Measurements from ENCODE around the gene ANAPC2. TPM values are rescaled to one million over a fixed set of nuclear protein-coding genes. Genes with fewer than 3 reads are reported as not detected.

Gene ANAPC2
- total RNA-seq, 1 donor from 2014 or later = 39.2 TPM

DNA sequence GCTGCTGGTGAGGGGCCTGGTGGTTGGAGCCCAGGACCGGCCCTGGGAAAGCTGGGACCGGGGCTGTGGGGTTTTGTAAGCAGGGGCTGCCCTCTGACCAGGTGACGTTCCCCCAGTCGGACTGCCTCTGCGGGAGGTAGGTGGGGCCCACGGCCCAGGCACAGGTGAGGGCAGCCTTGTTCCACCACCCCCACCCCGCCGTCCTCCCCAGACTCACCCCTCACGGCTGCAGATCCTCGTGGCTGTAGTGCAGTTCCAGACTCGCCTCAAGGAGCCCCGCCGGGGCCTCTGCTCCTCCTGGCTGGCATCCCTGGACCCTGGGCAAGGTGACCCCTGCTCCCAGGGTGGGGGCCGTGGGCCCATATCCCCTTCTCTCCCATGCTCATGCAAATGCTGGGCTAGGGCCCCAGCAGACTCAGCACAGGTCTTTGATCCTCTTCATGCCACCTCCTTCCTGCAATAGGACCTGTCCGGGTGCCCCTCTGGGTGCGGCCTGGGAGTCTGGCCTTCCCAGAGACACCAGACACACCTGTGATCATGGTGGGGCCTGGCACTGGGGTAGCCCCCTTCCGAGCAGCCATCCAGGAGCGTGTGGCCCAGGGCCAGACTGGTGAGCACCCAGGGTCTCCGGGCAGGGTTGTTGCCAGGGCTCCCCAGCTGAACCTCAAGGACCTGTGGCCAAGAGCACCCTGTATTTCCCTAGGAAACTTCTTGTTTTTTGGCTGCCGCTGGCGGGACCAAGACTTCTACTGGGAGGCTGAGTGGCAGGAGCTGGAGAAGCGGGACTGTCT lies 27.0 kb upstream of the ANAPC2 start:
- Mint-ChIP-seq H3K4me1 (ENCODE audit: low read depth, unreplicated experiment) (peaks cover 6% of the 10 kb centered on the region), H3K4me3 (ENCODE audit: unreplicated experiment) (no peak overlapping the region), H3K9me3 (ENCODE audit: unreplicated experiment) (no peaks in the 10 kb centered on the region), H3K27me3 (ENCODE audit: low read depth, unreplicated experiment) (no peaks in the 10 kb centered on the region), H3K36me3 (ENCODE audit: low read depth, unreplicated experiment) (peaks cover 5% of the 10 kb centered on the region), H3K27ac (ENCODE audit: unreplicated experiment) (no peak overlapping the region)
- FAIRE-seq = no peak
- no peak overlapping the region for H3K4me3 ChIP-seq (ENCODE audit: insufficient read depth, low read depth, low read length)
- H3K79me2 ChIP-seq (ENCODE audit: insufficient read depth, low read length) = no peaks in the 10 kb centered on the region
- peaks cover 8% of the 10 kb centered on the region for H4K20me1 ChIP-seq (ENCODE audit: insufficient read depth, low read length)
- no peak overlapping the region for H2AFZ ChIP-seq (ENCODE audit: low read depth, low read length)
- TF ChIP-seq, protein P1, sequence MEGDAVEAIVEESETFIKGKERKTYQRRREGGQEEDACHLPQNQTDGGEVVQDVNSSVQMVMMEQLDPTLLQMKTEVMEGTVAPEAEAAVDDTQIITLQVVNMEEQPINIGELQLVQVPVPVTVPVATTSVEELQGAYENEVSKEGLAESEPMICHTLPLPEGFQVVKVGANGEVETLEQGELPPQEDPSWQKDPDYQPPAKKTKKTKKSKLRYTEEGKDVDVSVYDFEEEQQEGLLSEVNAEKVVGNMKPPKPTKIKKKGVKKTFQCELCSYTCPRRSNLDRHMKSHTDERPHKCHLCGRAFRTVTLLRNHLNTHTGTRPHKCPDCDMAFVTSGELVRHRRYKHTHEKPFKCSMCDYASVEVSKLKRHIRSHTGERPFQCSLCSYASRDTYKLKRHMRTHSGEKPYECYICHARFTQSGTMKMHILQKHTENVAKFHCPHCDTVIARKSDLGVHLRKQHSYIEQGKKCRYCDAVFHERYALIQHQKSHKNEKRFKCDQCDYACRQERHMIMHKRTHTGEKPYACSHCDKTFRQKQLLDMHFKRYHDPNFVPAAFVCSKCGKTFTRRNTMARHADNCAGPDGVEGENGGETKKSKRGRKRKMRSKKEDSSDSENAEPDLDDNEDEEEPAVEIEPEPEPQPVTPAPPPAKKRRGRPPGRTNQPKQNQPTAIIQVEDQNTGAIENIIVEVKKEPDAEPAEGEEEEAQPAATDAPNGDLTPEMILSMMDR (IDR thresholded peaks at IDR 0.05; ENCODE audit: insufficient read depth, low read depth, low read length) = no peak
- TF ChIP-seq EZH2 (IDR thresholded peaks at IDR 0.05; ENCODE audit: insufficient read depth, low read length) = no peak
- H3K36me3 ChIP-seq (ENCODE audit: insufficient read depth, low read length) = no peaks in the 10 kb centered on the region
- peaks cover 9% of the 10 kb centered on the region for H3K4me1 ChIP-seq (ENCODE audit: insufficient read depth, low read length)
- no peaks in the 10 kb centered on the region for H3K27me3 ChIP-seq (ENCODE audit: insufficient read depth, low read length)
- no peak for DNase-seq (ENCODE audit: low read depth)
- H3K4me2 ChIP-seq (ENCODE audit: low read length) = no peak overlapping the region
- H3K27ac ChIP-seq (ENCODE audit: low read depth, low read length) = no peak overlapping the region
- no peaks in the 10 kb centered on the region for H3K9me3 ChIP-seq (ENCODE audit: insufficient read depth, low read depth, low read length)
- no peak overlapping the region for H3K9ac ChIP-seq (ENCODE audit: low read length)

DNA sequence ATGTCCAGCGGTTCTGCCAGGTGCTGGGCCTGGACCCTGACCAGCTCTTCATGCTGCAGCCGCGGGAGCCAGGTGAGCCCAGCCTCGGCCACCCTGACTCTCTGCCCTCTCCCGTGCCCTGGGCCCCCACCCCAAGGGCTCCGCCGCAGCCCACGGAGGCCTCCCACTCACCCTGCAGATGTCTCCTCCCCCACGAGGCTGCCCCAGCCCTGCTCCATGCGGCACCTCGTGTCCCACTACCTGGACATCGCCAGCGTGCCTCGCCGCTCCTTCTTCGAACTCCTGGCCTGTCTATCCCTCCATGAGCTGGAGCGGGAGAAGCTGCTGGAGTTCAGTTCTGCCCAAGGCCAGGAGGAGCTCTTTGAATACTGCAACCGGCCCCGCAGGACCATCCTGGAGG lies 26.3 kb upstream of the ANAPC2 start:
- H3K4me1 Mint-ChIP-seq (ENCODE audit: low read depth, unreplicated experiment) = peaks cover 6% of the 10 kb centered on the region
- TF ChIP-seq EZH2 (IDR thresholded peaks at IDR 0.05; ENCODE audit: insufficient read depth, low read length) = no peak
- TF ChIP-seq, protein P1 (IDR thresholded peaks at IDR 0.05; ENCODE audit: insufficient read depth, low read depth, low read length) = no peak

More for the DNA sequence above, 26.3 kb upstream of the ANAPC2 start:
- H3K27ac Mint-ChIP-seq (ENCODE audit: unreplicated experiment) = no peak overlapping the region
- H3K79me2 ChIP-seq (ENCODE audit: insufficient read depth, low read length) = no peaks in the 10 kb centered on the region
- peaks cover 8% of the 10 kb centered on the region for H4K20me1 ChIP-seq (ENCODE audit: insufficient read depth, low read length)
- no peak for DNase-seq (ENCODE audit: low read depth)
- H3K9me3 ChIP-seq (ENCODE audit: insufficient read depth, low read depth, low read length) = no peaks in the 10 kb centered on the region
- H3K27ac ChIP-seq (ENCODE audit: low read depth, low read length) = no peak overlapping the region
- peaks cover 7% of the 10 kb centered on the region for H3K36me3 Mint-ChIP-seq (ENCODE audit: low read depth, unreplicated experiment)
- no peaks in the 10 kb centered on the region for H3K27me3 Mint-ChIP-seq (ENCODE audit: low read depth, unreplicated experiment)
- no peak for FAIRE-seq
- no peak overlapping the region for H2AFZ ChIP-seq (ENCODE audit: low read depth, low read length)
- H3K9ac ChIP-seq (ENCODE audit: low read length) = no peak overlapping the region
- H3K9me3 Mint-ChIP-seq (ENCODE audit: unreplicated experiment) = no peaks in the 10 kb centered on the region
- H3K4me3 ChIP-seq (ENCODE audit: insufficient read depth, low read depth, low read length) = no peak overlapping the region
- no peak overlapping the region for H3K4me3 Mint-ChIP-seq (ENCODE audit: unreplicated experiment)
- H3K4me1 ChIP-seq (ENCODE audit: insufficient read depth, low read length) = peaks cover 9% of the 10 kb centered on the region
- no peaks in the 10 kb centered on the region for H3K36me3 ChIP-seq (ENCODE audit: insufficient read depth, low read length)
- H3K4me2 ChIP-seq (ENCODE audit: low read length) = no peak overlapping the region
- H3K27me3 ChIP-seq (ENCODE audit: insufficient read depth, low read length) = no peaks in the 10 kb centered on the region

Measured in astrocyte (in vitro differentiated cells and primary cell).